ENCODE data around the gene HMGCR. TPM values are rescaled to one million over a fixed set of nuclear protein-coding genes. Genes with fewer than 3 reads are reported as not detected.

HMGCR gene
- total and polyA plus RNA-seq, 2 donors (not counting 3 experiments of a cell fraction or from before 2014, with no cell fraction given) = 39.6 to 104 TPM

GRCh38 chr5:75374394-75374814 lies 37.4 kb downstream of the HMGCR start:
- POLR2A ChIA-PET = no interaction called here
- H3K36me3 ChIP-seq (ENCODE audit: control insufficient read depth in 2 of 2, extremely low read depth in 1 of 2, insufficient read depth in 2 of 2, low read length in 2 of 2) = peaks cover 0 to 2% of the 10 kb centered on the region in 2 experiments
- H3K4me3 ChIP-seq (replicated peaks in 1 of 3; ENCODE audit: insufficient read depth in 1 of 3, low read depth in 1 of 3, low read length in 3 of 3) = no peak overlapping the region
- H3K79me2 ChIP-seq (ENCODE audit: control insufficient read depth, insufficient read depth, low read length) = no peaks in the 10 kb centered on the region
- FAIRE-seq = no peak
- intact Hi-C loops (cut with micrococcal nuclease) = no loop called here
- no peak for TF ChIP-seq JUN (IDR thresholded peaks at IDR 0.05; ENCODE audit: borderline replicate concordance, insufficient read depth, insufficient read length, low read depth)
- TF ChIP-seq, protein P1, sequence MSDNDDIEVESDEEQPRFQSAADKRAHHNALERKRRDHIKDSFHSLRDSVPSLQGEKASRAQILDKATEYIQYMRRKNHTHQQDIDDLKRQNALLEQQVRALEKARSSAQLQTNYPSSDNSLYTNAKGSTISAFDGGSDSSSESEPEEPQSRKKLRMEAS (IDR thresholded peaks at IDR 0.05; ENCODE audit: insufficient read depth, insufficient read length) = no peak
- H3K4me1 ChIP-seq (ENCODE audit: control insufficient read depth, extremely low read depth, insufficient read depth, low read length) = no peaks in the 10 kb centered on the region
- dilution Hi-C loops (cut with MboI; ENCODE audit: extremely low pct_ligation_motif_present, low sequenced_read_pairs) = no loop called here
- no peak overlapping the region for H3K9ac ChIP-seq (replicated peaks; ENCODE audit: extremely low read depth, insufficient read depth, low read length)
- H3K4me2 ChIP-seq (ENCODE audit: insufficient read depth, low read length) = no peak overlapping the region
- H4K20me1 ChIP-seq (replicated peaks; ENCODE audit: control insufficient read depth, extremely low read depth, insufficient read depth, low read length) = no peaks in the 10 kb centered on the region
- H3K27ac ChIP-seq (ENCODE audit: insufficient read depth, low read depth, low read length) = no peak overlapping the region
- no peak for DNase-seq (ENCODE audit: low read depth, low spot score)
- no TSS peak for BruUV-seq (replicated peaks)
- no peak overlapping the region for H2AFZ ChIP-seq (ENCODE audit: low read depth, low read length)
- H3K9me1 ChIP-seq (replicated peaks; ENCODE audit: control insufficient read depth, extremely low read depth, insufficient read depth, low read length) = no peaks in the 10 kb centered on the region
- no peaks in the 10 kb centered on the region for H3K27me3 ChIP-seq (ENCODE audit: control insufficient read depth in 2 of 2, insufficient read depth in 2 of 2, low read length in 2 of 2)
- H3K9me3 ChIP-seq (replicated peaks; ENCODE audit: control insufficient read depth, insufficient read depth, low read length) = no peaks in the 10 kb centered on the region
- CTCF ChIA-PET = interaction anchor here (1.7 to 3.4 kb wide), 2 partner anchors 13 to 306 kb away, joined by 4 to 9 read pairs; no protein-coding TSS in a partner anchor

- intact Hi-C loops (cut with micrococcal nuclease) = no loop called here
- Histone ChIP-seq H3K27ac (ENCODE audit: insufficient read depth, low read depth, low read length) (no peak overlapping the region), H3K4me1 (ENCODE audit: control insufficient read depth, extremely low read depth, insufficient read depth, low read length) (no peaks in the 10 kb centered on the region), H3K9me1 (replicated peaks; ENCODE audit: control insufficient read depth, extremely low read depth, insufficient read depth, low read length) (no peaks in the 10 kb centered on the region), H3K79me2 (ENCODE audit: control insufficient read depth, insufficient read depth, low read length) (no peaks in the 10 kb centered on the region), H3K9me3 (replicated peaks; ENCODE audit: control insufficient read depth, insufficient read depth, low read length) (no peaks in the 10 kb centered on the region), H3K27me3 (ENCODE audit: control insufficient read depth in 2 of 2, insufficient read depth in 2 of 2, low read length in 2 of 2) (no peaks in the 10 kb centered on the region), H4K20me1 (replicated peaks; ENCODE audit: control insufficient read depth, extremely low read depth, insufficient read depth, low read length) (no peaks in the 10 kb centered on the region), H3K4me3 (replicated peaks in 1 of 3; ENCODE audit: insufficient read depth in 1 of 3, low read depth in 1 of 3, low read length in 3 of 3) (no peak overlapping the region), H2AFZ (ENCODE audit: low read depth, low read length) (no peak overlapping the region), H3K36me3 (ENCODE audit: control insufficient read depth in 2 of 2, extremely low read depth in 1 of 2, insufficient read depth in 2 of 2, low read length in 2 of 2) (peaks cover 0 to 2% of the 10 kb centered on the region in 2 experiments), H3K4me2 (ENCODE audit: insufficient read depth, low read length) (no peak overlapping the region), H3K9ac (replicated peaks; ENCODE audit: extremely low read depth, insufficient read depth, low read length) (no peak overlapping the region)
- no peak for TF ChIP-seq EZH2 (IDR thresholded peaks at IDR 0.05; ENCODE audit: borderline replicate concordance, low read depth, low read length, severe bottlenecking)
- TF ChIP-seq, protein P1 (IDR thresholded peaks at IDR 0.05; ENCODE audit: insufficient read depth, insufficient read length) = no peak
- TF ChIP-seq GATA2 (IDR thresholded peaks at IDR 0.05; ENCODE audit: insufficient read depth, insufficient read length, low read depth, low read length) = no peak
- TF ChIP-seq, protein P2, sequence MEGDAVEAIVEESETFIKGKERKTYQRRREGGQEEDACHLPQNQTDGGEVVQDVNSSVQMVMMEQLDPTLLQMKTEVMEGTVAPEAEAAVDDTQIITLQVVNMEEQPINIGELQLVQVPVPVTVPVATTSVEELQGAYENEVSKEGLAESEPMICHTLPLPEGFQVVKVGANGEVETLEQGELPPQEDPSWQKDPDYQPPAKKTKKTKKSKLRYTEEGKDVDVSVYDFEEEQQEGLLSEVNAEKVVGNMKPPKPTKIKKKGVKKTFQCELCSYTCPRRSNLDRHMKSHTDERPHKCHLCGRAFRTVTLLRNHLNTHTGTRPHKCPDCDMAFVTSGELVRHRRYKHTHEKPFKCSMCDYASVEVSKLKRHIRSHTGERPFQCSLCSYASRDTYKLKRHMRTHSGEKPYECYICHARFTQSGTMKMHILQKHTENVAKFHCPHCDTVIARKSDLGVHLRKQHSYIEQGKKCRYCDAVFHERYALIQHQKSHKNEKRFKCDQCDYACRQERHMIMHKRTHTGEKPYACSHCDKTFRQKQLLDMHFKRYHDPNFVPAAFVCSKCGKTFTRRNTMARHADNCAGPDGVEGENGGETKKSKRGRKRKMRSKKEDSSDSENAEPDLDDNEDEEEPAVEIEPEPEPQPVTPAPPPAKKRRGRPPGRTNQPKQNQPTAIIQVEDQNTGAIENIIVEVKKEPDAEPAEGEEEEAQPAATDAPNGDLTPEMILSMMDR (IDR thresholded peaks at IDR 0.05; ENCODE audit: extremely low read depth in 1 of 2, insufficient read depth in 1 of 2, low read depth in 1 of 2, low read length in 2 of 2) = no peak
- no peak for TF ChIP-seq MYC (IDR thresholded peaks at IDR 0.05; ENCODE audit: low read depth, low read length)
- no peak for TF ChIP-seq POLR2A (IDR thresholded peaks at IDR 0.05; ENCODE audit: low read depth, low read length)
- no peak for TF ChIP-seq POLR2AphosphoS5 (IDR thresholded peaks at IDR 0.05; ENCODE audit: insufficient read depth, low read depth, low read length)
- TF ChIP-seq JUN (IDR thresholded peaks at IDR 0.05; ENCODE audit: borderline replicate concordance, insufficient read depth, insufficient read length, low read depth) = no peak
- ChIA-PET POLR2A (no interaction called here), CTCF (interaction anchor here (0.9 to 3.4 kb wide), 3 partner anchors 10 to 305 kb away, joined by 4 to 9 read pairs (median 4); no protein-coding TSS in a partner anchor)
- BruUV-seq (replicated peaks) = no TSS peak
- dilution Hi-C loops (cut with MboI; ENCODE audit: extremely low pct_ligation_motif_present, low sequenced_read_pairs) = no loop called here
- no peak for DNase-seq (ENCODE audit: low read depth, low spot score)
- no peak for FAIRE-seq
Measured at GRCh38 chr5:75375414-75375813, 38.4 kb downstream of the HMGCR start.

Measured in endothelial cell of umbilical vein (primary cell).